Ovary (tissue), 9 donors: ENCODE results near the gene HK2. TPM values are rescaled to one million over a fixed set of nuclear protein-coding genes. Genes with fewer than 3 reads are reported as not detected.

Experiments
- polyA plus RNA-seq, 2 donors: library from polyadenylated mRNA; stranded (reverse); fragments of 200-250 nt in 1 of 2; fragments of 350-450 nt in 1 of 2; fragmentation: Illumina TruSeq in 1 of 2; extraction: RNeasy Lipid Tissue Mini Kit (QIAGEN cat#74804) in 1 of 2; gene quantifications; one replicate each; pipeline ENCODE4 v1.2.3, GENCODE V29; 2013 to 2014
- total RNA-seq, 7 donors: library from RNA; depleted of rRNA in 2 of 7; stranded (reverse); fragments of >200 nt in 2 of 7; fragmentation: NEBNext Ultra II Directional in 3 of 7; extraction: Animal tissue kit (Norgen Biotek cat#: 25700) in 3 of 7; gene quantifications; one replicate each; pipeline versions ENCODE4 v1.1.0 to v1.2.4, GENCODE V29; 2016 to 2023
- donor health status: DM: no; HTN: no; CAD: no; lungs with moderate emphysema.
- donor health status: DM: no; HTN: no; CAD: no.
- donor health status: Bipolar disorder and iron deficiency.
- donor health status: DM: yes; HTN: yes; CAD: no.
- donor health status: DM: no; HTN: no; CAD: no.
- donor health status: DM: yes; HTN: yes; CAD: no.

HK2 gene
- total and polyA plus RNA-seq, 9 donors = 11.8 to 46.7 (median 28.9) TPM

Other genes with a start within 250 kb of the HK2 start
- under 1 TPM in 4 of 7 donors, not detected in 3; 0.36 to 0.50 (median 0.45) TPM for gene M1AP, start 185.8 kb upstream of the HK2 start, total RNA-seq
- gene M1AP, start 185.8 kb upstream of the HK2 start, polyA plus RNA-seq = under 1 TPM; 0.42 to 0.72 TPM
- 10 to 100 TPM in 3 of 7 donors, 1 to 10 TPM in 4; 6.2 to 13.5 (median 7.4) TPM for gene SEMA4F, start 179.9 kb upstream of the HK2 start, total RNA-seq
- 1 to 10 TPM; 3.8 to 6.9 TPM for gene SEMA4F, start 179.9 kb upstream of the HK2 start, polyA plus RNA-seq
- gene POLE4, start 124.5 kb downstream of the HK2 start, total RNA-seq = 10 to 100 TPM; 30.3 to 77.1 (median 47.1) TPM
- gene POLE4, start 124.5 kb downstream of the HK2 start, polyA plus RNA-seq = 10 to 100 TPM; 47.5 to 68.5 TPM